GM12873 (cell line): ENCODE data around the gene PNLIPRP2.

ENCODE experiments used
- CTCF ChIP-seq: IDR thresholded peaks from 2 replicates; pipeline ENCODE4 v1.5.1; 2012; ENCODE audit warnings: low read depth, mild to moderate bottlenecking, moderate library complexity, low read length, control low read depth; ENCODE audit not compliant: insufficient read depth; ENCODE audit errors: missing control alignments

The PNLIPRP2 gene

DNA sequence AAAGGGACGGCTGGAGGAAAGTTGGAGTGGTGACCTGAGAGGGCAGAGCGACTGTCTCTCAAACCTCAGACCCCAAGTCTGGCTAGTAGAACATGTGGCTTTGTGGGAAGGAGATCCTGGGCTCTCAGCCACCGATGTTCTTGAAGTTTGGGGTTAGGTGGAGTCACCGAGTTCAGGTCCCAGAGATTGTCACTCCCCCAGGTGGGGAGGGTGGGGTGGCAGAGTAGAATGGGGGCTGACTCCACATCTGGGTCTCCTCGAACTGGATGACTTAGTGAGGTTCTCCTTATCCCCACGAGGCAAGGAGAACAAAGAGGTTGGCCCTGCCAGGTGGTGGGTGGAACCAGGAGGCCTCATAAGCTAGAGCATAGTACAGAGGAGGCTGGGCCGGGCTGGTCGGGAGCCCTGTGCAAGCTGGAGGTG lies 14.7 kb upstream of the PNLIPRP2 start:
- TF ChIP-seq CTCF, result no peak

DNA sequence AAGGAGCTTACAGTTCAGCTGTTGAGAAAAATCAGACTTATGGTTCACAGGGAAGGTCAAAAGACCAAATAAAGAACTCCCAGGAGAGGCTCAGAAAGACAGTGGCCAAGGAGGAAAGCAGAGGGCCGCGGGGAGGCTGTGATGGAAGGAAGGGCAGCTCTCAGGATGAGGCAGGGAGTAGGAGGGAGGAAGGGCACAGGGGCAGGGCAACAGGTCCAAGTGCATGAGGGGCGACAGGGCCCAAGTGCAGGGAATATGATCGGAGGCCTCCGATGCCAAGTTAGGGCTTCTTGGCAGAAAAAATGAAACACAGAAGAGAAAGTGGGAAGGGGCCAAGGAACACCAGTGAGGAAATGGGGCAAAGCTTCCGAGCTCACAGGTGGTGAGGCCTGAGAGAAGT lies 13.4 kb upstream of the PNLIPRP2 start:
- no peak for TF ChIP-seq CTCF

DNA sequence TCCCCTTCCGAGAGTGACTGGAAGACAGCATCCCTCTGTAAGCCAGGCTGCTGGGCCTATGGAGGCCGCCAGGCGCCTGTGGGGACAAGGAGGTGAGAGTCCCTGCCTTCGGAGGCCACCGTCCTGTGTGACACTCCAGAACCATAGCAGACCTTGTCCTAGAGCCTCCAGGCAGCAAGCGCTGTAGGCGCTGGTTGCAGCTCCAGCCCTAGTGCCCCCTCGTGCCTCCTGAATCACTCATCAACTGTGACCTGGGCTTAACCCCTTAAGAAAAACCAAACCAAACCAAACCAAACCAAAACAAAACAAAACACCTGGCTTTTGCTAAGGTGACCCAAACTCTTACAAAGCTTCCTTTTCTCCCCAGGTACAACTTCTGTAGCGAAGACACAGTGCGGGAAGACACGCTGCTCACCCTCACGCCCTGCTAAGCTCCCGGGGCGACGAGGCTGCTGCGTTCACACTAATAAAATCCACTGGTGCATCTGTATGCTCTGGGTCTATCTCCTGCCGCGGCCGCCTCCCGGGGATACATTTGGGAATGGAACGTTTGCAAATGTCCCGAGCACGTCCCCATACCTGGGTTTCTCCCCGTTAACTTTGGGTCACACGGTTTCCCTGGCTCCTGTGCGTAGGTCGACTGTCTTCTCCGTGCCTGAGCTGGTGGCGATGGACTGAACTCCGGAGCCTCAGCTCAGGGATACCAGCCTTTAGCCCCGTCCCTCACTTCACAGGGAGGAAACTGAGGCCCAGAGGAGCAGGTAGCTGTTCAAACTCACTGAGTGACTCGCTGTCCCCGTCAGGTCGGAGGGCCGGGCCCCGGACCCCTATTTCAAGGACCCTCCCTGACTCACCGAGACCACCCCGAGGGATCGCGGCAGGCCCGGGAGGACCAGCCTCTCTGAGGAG lies 11.8 kb upstream of the PNLIPRP2 start:
- no peak for TF ChIP-seq CTCF

- TF ChIP-seq CTCF, result no peak
Measured at GRCh38 chr10:116610443-116611152, 10.2 kb upstream of the PNLIPRP2 start.

DNA sequence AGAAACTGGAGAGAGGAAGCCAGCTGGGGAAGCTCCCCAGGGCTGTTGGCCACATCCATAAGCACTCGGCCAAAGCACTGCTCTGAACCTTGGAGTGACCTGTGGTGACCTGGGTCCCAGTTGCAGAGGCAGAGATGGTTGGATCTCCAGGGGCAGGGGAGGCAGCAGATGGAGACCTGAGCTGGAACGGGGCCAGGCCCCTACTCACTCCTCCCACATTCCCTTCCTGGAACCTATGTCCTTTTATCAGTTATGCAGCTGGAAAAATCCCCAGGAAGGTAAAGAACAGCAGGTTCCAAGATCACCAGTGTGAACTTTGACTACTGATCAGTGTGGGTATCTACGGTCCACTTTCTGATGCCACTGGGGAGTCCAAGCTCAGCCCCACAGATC lies 9.6 kb upstream of the PNLIPRP2 start:
- TF ChIP-seq CTCF, result no peak

- TF ChIP-seq CTCF, result no peak
Measured at GRCh38 chr10:116612107-116612769, 8.5 kb upstream of the PNLIPRP2 start.

- no peak for TF ChIP-seq CTCF
Measured at GRCh38 chr10:116613471-116613870, 7.3 kb upstream of the PNLIPRP2 start.
